SHP77 treated with DMSO at 0.1 percent for 48 hours (cell line): ENCODE data around the gene SLC6A2.
"Not testable (repeated sequence)": the region's sequence is repeated elsewhere in the genome, so short reads cannot be mapped to it uniquely, and the experiment has no call there.

ENCODE experiments used
- DNase-seq: peaks from one replicate; lab custom pipeline; 2025; lab: John Stamatoyannopoulos, UW

SLC6A2 gene

GRCh38 chr16:55713103-55713502, 57.3 kb downstream of the SLC6A2 start:
- no peak for DNase-seq

- no peak for DNase-seq
These were observed 61.5 kb downstream of the SLC6A2 start for GRCh38 chr16:55717326-55717725.

GRCh38 chr16:55725055-55725777, 69.4 kb downstream of the SLC6A2 start:
- no peak for DNase-seq

- DNase-seq: no peak
These were observed 73.0 kb downstream of the SLC6A2 start for GRCh38 chr16:55728797-55729196.

GRCh38 chr16:55730115-55730514, 74.3 kb downstream of the SLC6A2 start:
- no peak for DNase-seq

- DNase-seq: no peak
These were observed 76.7 kb downstream of the SLC6A2 start for GRCh38 chr16:55732496-55732895.

GRCh38 chr16:55734665-55735064, 78.9 kb downstream of the SLC6A2 start:
- no peak for DNase-seq

GRCh38 chr16:55735120-55735781, 79.5 kb downstream of the SLC6A2 start:
- no peak for DNase-seq

GRCh38 chr16:55736671-55737070, 80.9 kb downstream of the SLC6A2 start:
- no peak for DNase-seq

GRCh38 chr16:55737318-55737717, 81.5 kb downstream of the SLC6A2 start:
- no peak for DNase-seq

GRCh38 chr16:55737966-55738365, 82.2 kb downstream of the SLC6A2 start:
- no peak for DNase-seq

- no peak for DNase-seq
These were observed 90.3 kb downstream of the SLC6A2 start for GRCh38 chr16:55746081-55746480.

- no peak for DNase-seq
These were observed 92.0 kb downstream of the SLC6A2 start for GRCh38 chr16:55747785-55748184.

- DNase-seq: not testable (repeated sequence)
These were observed 96.8 kb downstream of the SLC6A2 start for GRCh38 chr16:55752465-55753144.

- not testable (repeated sequence) for DNase-seq
These were observed 97.4 kb downstream of the SLC6A2 start for GRCh38 chr16:55753145-55753631.
